Measurements from ENCODE around the gene NKX2-8.

NKX2-8 gene

DNA sequence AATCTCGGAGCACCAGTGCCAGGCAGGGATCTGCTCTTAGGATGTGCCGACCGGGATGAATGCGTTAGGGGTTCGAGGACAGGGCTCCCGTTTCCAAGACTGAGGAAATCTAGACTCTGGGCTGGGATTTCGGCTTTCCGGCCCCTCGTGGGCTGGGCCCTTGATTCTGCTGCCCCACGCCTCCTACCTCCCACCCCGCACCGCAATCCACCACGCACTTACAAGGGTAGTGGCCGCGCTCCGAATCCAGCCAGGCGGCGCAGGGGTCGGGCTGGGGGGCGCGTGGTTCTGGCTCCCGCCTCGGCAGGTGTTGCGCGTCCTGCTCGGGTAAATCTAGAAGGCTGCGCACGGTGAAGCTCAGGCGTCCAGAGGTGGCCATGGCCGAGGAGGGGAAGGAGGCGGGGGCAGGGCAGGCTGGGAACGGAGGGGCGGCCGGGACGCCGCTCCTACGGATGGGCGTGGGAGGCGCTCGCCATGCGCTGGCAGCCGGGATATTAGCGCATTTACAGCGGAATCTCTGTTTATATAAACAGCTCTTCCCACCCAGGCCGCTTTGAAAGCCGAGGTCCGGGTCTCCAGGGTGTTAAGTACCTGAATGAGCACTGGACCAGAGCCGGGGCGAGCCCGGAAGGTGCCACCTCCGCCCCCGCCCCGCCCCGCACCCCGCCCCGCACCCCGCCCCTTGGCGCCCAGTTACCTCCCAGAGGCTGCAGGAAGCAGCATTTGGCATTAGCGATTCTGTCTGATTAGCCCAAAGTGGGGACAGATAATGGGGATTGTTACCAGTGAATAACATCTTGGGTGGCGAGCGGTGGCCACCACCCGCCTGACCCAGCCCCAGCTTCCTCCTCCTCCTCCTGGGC is at the start of gene NKX2-8:
TSS of gene NKX2-8 (minus strand) at position 604 of the 863 bp plus-strand sequence. CDS start at position 379, 225 bp downstream.
- no peak for DNase-seq (ENCODE audit: low spot score)

- no peak for DNase-seq (ENCODE audit: low spot score)
These were observed 45.6 kb upstream of the NKX2-8 start for GRCh38 chr14:36627981-36628380.

DNA sequence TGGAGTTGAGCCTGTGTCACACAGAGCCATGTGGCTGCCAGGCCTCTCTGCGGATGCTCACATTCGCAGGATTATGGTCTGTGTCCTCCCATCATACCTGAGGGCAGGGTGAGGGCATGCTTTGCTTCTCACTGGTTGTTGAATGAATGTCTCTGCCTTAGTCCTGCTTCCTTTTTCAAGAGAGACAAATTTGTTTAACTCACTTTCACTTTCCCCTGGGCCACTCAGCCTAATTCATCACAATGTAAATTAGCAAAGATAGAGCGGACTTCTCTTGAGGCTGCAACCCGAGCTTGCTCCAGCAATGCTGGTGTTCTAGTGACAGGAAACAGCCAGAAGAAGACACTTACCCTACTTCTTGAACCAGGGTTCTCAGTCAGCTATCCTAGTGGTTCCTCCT is 43.7 kb upstream of the NKX2-8 start:
- no peak for DNase-seq (ENCODE audit: low spot score)

DNA sequence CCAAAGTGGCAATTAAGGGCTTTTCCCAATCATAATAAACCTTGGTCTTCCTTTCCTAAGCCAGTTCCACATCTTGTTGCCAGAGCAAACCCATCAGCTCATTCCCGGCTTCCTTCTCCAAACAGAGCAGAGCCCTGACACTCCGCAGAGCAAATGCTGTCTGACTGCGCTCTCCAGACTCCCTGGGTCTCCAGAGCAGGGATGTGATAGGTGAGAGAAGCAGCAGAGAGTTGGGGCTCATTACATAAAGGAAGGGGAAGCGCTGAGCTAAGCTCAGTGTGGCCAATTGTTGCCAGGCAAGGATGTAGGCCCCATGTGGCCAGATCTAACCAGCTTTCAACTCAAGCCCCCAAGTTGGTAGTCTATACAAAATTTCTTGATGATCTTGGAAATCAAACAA is 43.0 kb upstream of the NKX2-8 start:
- DNase-seq (ENCODE audit: low spot score): no peak

GRCh38 chr14:36625014-36625413 is 42.6 kb upstream of the NKX2-8 start:
- DNase-seq (ENCODE audit: low spot score): no peak

- DNase-seq (ENCODE audit: low spot score): no peak
These were observed 37.4 kb upstream of the NKX2-8 start for GRCh38 chr14:36619853-36620252.

GRCh38 chr14:36619131-36619530 is 36.7 kb upstream of the NKX2-8 start:
- no peak for DNase-seq (ENCODE audit: low spot score)

DNA sequence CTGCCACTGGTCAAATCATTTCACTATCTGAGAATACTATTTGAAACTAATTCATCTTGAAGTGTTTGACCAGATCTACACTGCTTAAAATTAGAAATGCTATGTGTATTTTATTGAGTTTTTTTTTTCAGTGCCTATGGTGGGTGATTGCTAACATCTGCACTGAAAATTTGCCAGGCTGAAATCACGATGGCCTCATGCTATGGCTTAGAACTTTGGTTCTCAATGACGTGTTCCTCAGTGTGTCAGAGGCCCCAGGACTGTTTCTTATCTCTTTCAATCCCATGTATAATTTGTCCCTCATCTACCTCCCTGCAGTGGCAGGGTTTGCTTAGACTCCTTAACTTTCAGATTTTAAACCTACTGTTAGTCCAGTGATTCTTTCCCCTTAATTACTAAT is 36.2 kb upstream of the NKX2-8 start:
- DNase-seq (ENCODE audit: low spot score): no peak

DNA sequence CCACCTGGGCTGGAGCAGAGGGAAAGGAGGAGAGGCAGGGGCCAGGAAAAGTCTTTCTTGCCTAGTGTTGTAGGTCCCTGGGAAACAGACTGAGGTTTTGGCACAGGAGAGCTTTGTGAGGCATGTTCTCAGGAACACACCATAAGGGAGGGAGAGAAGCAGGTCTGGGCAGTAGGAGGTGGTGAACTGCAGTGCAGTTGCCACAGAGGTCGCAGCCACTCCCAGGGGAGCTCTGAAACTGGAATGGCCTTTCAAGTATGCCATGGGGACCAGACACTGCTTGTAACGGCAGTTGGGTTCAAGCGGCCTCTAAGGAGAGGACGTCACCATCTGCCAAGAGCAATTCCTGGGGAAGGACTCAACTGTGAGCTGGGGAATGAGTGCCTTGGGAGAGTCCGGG is 35.4 kb upstream of the NKX2-8 start:
- DNase-seq (ENCODE audit: low spot score): no peak

DNA sequence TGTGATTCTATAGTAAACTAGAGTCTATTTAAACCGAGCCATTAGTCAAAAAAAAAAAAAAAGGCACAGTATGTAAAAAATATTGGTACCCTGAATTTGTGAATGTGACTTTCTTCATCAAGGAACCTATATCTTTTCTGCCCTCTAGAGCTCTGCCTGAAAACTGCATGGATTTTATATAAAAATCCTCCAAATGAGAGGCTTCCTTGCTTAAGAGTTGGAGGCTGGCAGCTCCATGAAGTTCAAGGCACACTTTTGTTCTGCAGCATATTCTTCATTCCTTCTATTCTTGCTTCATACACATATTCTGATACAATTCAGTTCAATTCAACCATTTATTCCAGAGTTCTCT is 23.1 kb upstream of the NKX2-8 start:
- no peak for DNase-seq (ENCODE audit: low spot score)

DNA sequence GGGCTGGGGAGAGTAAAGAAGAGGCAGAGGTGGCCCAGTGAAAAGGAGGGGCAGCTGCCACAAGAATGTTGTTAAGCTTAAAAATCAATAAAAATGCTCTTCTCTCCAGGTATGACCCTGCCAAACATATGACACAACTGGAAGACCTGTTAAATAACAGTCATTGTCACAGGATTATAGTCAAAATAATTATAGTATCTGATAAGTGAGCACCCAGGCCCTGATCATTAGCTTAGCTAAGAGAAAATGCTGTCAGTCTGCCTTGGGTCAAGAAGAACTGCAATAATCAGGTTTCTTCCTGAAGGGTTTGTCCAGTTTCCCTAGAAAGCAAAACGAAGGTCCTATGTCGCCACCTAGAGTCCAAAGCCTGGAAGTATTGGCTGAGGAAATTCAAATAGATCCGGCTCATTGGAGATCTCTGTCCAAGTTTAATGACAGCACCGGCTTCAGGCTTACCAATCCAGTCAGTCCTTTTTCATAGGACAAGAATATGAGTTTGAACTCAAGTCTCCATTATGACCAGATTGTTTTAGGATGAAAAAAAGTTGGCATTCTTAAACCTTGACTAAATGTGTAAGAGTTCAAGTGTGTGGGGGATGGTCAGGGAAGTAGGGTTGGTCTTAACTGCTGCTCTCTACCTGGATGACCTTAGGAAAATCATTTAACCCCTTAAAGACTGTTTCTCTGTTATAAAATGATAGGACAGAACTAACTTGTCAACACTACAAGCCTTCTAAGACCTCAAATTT is 22.5 kb upstream of the NKX2-8 start:
- DNase-seq (ENCODE audit: low spot score): peak; percentile 55

- no peak for DNase-seq (ENCODE audit: low spot score)
These were observed 18.0 kb upstream of the NKX2-8 start for GRCh38 chr14:36600431-36600830.

- DNase-seq (ENCODE audit: low spot score): no peak
These were observed 9.1 kb upstream of the NKX2-8 start for GRCh38 chr14:36591482-36591881.

GRCh38 chr14:36588788-36589187 is 6.4 kb upstream of the NKX2-8 start:
- no peak for DNase-seq (ENCODE audit: low spot score)

- DNase-seq (ENCODE audit: low spot score): no peak
These were observed 5.7 kb upstream of the NKX2-8 start for GRCh38 chr14:36588119-36588518.

DNA sequence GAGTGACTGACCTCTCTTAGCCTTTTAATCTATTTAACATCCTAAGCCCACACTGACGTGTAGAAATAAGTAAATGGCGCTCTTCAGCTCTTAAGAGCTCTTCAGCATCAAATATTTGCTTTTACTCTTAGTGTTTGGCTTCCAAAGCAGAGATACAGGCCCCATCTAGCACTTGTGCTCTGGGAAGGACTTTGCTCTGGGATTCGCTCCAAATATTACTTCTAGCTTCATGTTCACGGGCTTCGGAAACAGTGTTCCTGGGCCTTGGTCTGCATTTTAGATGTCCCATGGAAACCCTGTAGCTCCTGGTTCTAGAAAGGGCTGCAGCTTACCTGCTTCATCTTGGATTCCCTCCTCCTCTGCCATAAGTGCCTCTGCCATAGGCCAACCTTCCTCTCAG is 2.7 kb upstream of the NKX2-8 start:
- no peak for DNase-seq (ENCODE audit: low spot score)

DNA sequence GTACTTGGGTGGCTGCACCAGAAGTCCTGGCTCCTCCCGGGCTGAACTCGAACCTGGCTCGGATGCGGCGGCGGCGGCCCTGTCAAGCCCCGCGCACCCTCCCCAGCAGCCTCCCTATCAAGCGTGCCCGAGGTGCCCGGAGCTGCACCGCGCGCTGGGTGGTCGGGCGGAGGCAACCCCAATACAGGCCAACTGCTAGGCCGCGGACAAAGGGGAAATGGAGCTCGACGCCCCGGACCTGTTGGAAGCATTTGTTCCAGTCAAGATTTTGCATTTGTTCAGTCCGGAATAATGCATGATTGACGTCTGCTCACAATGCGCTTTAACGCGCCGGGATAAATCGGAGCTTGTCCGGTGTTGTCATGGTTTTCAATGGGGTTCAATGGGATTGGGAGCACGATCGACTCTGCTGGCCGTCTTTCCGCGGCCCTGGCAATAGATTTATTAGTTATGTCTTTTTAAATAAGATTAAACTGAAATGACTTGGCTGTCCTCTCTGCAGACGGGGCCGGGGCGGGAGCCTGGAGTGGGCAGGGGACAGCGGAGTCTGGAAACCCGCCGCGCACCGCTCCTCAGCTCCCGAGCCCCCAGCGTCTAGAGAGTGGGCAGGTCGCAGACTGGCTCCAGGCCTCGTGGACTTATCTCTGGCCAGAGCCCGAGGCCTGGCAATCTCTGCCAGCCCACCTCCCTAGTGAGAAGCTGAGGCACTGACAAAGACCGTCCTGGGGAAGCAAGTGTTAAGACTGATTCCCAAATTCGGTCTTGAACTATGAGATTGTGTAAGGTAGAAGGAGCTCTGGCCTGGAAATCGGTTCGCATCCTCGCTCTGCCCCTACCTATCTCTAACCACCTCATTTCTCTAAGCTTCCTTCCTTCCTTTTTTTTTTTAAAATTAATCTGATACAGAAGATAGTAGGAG is 1.7 kb upstream of the NKX2-8 start:
- DNase-seq (ENCODE audit: low spot score): no peak

DNA sequence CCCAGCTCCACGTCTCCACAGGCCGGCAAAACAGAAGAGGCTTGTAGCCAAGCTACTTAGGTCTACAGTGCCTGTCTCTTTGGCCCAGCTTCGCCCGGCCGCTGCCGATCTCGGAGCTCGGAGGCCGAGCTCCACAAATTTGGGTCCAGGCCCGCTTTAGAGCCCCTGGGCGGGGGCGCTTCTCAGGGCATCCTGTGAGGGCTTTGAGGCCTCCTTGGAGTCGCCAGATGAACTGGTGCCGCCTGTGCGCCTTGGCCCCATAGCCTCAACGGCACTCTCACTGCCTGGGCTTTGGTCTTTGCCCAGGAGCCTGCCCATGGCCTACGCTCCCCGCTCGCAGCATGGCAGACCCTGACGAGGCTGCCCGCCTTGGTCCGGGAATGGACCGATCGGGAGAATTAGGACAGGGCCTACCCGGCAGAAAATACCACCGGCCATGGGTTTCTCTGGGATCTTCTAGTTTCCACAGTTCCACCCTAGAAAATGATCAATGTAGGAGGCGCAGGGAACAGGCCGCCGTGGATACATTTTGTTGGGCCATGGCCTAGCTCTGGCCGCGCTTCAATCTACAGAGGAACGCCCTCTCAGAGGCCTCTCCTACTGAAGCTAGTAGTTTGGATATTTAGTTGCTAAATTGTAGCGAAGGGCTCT is 953 bp upstream of the NKX2-8 start:
- no peak for DNase-seq (ENCODE audit: low spot score)

- DNase-seq (ENCODE audit: low spot score): no peak
These were observed 444 bp upstream of the NKX2-8 start for GRCh38 chr14:36582874-36583241.

GRCh38 chr14:36580856-36581831 is 1.3 kb downstream of the NKX2-8 start:
- peak; percentile 14 for DNase-seq (ENCODE audit: low spot score)

Measured in germinal center (tissue), 1 donor.